AML-193 (cell line): ENCODE data around the gene DLG2.
"Not testable (repeated sequence)": the region's sequence is repeated elsewhere in the genome, so short reads cannot be mapped to it uniquely, and the experiment has no call there.

ENCODE experiments used
- DNase-seq, 2 experiments: peaks; one replicate each; lab custom pipeline; 2025; lab: John Stamatoyannopoulos, UW

Gene DLG2

GRCh38 chr11:83785942-83786341 lies 1841.2 kb downstream of the DLG2 start:
- no peak for DNase-seq

GRCh38 chr11:83784419-83784818 lies 1842.7 kb downstream of the DLG2 start:
- no peak for DNase-seq

GRCh38 chr11:83782329-83782728 lies 1844.8 kb downstream of the DLG2 start:
- no peak for DNase-seq

DNA sequence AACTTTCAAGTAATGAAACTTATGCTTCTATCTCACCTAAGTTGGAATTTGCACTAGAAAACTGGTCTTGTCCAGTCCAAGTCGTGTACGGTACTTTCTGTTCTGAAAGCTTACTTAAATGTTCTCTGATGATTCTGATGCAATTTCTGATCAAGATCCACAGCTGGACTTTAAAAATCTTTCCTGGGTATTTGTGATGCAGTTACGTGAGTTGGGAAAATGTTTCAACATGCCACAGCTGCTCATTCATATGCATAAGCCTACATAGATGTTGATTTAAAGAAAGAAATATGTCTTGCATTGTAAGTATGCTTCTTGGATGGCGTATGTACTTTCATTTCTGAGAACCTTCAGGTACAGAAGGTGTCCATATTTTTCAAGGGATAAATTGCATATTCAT lies 1847.3 kb downstream of the DLG2 start:
- no peak for DNase-seq

- no peak for DNase-seq
Observed at GRCh38 chr11:83778596-83778995, 1848.5 kb downstream of the DLG2 start.

GRCh38 chr11:83773950-83774880 lies 1852.9 kb downstream of the DLG2 start:
- no peak for DNase-seq

GRCh38 chr11:83768489-83768888 lies 1858.7 kb downstream of the DLG2 start:
- DNase-seq, result no peak

GRCh38 chr11:83766932-83767331 lies 1860.2 kb downstream of the DLG2 start:
- no peak for DNase-seq

- no peak for DNase-seq
Observed at GRCh38 chr11:83764643-83765042, 1862.5 kb downstream of the DLG2 start.

DNA sequence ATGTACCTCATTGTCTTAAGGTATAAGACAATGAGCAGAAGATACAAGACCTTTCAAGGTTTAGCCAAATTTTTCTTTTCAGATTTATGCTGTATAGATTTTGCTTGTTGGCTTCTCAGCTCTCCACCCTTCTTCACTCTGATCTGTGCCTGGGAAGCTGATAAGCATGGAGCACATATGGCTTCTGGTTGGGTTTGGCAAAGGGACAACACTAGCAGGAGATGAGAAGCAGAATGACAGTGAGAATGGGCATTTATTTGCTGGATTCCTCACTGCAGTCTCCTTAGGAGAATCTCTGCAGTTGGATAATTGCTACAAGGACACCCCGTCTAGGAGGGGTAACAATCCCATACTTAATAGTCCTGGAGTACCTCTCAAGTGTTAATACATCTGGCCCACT lies 1866.2 kb downstream of the DLG2 start:
- no peak for DNase-seq

GRCh38 chr11:83759148-83759547 lies 1868.0 kb downstream of the DLG2 start:
- no peak for DNase-seq

DNA sequence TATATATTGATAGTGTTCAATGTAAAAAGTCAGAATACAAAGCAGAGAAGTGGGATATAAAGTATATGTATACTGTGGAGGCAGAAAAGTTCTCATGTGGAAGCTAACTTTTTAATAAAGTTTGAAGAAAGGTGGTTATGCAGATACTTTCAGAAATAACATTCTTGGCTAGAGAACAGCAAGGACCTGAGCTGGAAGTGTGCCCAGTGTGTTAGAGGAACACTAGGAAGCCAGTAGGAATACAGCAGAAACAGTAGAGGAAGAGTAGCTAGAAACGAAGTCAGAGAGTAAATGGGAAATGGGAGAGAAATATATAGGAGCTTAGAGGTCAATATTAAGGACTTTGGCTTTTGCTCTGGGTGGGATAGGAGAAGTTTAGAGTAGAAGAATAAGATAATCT lies 1876.1 kb downstream of the DLG2 start:
- no peak for DNase-seq

GRCh38 chr11:83746921-83747585 lies 1880.1 kb downstream of the DLG2 start:
- DNase-seq, result no peak

- DNase-seq, result no peak
Observed at GRCh38 chr11:83744620-83745192, 1882.4 kb downstream of the DLG2 start.

DNA sequence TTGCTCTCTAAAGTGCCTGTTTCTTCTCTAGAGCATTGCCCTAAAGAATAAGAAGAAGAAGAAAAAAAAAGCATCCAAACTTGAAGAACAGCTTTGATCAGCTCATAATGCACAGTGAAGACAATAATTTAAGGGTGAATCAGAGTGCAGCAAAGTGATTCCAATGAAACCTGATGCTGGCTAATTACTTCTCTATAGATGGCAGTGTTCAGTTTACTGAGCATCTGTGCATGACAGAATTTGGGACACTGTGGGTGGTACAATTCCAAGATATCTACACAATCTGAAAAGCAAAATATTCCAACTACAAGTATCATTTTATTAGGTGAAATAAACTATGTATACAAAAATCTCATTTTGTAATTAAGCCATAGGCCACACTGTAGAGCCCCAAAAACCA lies 1890.5 kb downstream of the DLG2 start:
- no peak for DNase-seq

GRCh38 chr11:83734120-83734519 lies 1893.0 kb downstream of the DLG2 start:
- DNase-seq, result no peak

DNA sequence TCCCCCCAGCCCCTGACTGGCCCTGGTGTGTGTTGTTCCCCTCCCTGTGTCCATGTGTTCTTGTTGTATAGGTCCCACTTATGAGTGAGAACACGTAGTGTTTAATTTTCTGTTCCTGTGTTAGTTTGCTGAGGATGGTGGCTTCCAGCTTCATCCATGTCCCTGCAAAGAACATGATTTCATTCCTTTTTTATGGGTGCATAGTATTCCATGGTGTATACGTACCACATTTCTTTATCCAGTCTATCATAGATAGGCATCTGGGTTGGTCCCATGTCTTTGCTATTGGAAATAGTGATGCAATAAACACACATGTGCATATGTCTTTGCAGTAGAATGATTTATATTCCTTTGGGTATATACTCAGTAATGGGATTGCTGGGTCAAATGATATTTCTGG lies 1895.9 kb downstream of the DLG2 start:
- DNase-seq, result not testable (repeated sequence)

- no peak for DNase-seq
Observed at GRCh38 chr11:83728281-83728680, 1898.9 kb downstream of the DLG2 start.

GRCh38 chr11:83727251-83727650 lies 1899.9 kb downstream of the DLG2 start:
- DNase-seq, result no peak

GRCh38 chr11:83726316-83726715 lies 1900.8 kb downstream of the DLG2 start:
- no peak for DNase-seq

DNA sequence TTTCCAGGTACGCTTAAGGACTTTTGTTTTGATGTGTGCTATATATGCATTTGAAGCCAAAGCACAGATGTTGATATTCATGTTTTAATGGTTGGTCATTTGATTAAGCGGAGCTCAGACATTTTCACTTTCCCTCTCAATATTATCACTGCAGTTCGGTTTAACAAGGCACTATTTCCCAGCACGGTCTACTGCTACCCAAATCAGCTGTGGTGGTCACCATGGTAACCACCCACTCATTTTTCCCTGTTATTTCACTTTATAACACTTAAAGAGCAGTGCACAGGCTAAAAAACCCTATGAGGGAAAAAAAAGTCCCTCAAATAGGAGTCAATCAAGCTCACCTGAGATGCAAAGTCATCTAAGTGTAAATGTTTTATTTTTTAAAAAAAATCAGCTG lies 1901.4 kb downstream of the DLG2 start:
- no peak for DNase-seq

- DNase-seq, result no peak
Observed at GRCh38 chr11:83725269-83725560, 1901.9 kb downstream of the DLG2 start.

DNA sequence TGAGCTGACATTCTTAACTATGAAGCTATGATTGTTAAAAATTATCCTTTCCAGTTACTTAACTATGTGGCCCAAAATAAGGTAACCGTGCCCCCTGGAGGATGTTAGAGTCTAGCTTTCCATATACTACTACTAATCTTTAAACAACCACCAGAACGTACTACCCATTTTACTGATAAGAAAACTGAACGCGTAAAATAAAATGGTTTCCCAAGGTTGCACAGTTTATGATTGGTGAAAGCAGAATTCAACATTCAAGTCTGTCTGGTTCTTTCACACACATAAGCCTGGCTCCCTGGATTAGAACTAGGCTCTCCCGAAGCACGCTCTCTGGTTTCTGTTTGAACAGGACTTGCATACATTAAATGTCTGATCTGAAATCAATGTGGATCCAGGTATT lies 1903.1 kb downstream of the DLG2 start:
- peak; percentile 8 to 12 for DNase-seq
